Uterus (tissue), 4 donors: ENCODE measurements around the gene EVA1C. TPM values are rescaled to one million over a fixed set of nuclear protein-coding genes. Genes with fewer than 3 reads are reported as not detected.
"Not testable (repeated sequence)": the region's sequence is repeated elsewhere in the genome, so short reads cannot be mapped to it uniquely, and the experiment has no call there.

ENCODE experiments used
- DNase-seq, 2 donors: peaks; one replicate each; pipeline ENCODE4 v3.0.0-alpha.2; 2019 to 2020
- H3K27ac ChIP-seq, 2 donors: fragments of 200-600 bp; sonication (generic); 1 replicate in 1 of 2; 2 replicates in 1 of 2; pipeline ENCODE4 v1.5.1; 2016 to 2018
- H3K27me3 ChIP-seq, 2 donors: fragments of 200-600 bp; sonication (generic); one replicate each; pipeline ENCODE4 v1.5.1; 2018 to 2019; ENCODE audit warnings: control low read depth in 1 of 2
- H3K36me3 ChIP-seq, 2 donors: fragments of 200-600 bp; sonication (generic); one replicate each; pipeline ENCODE4 v1.5.1; 2019; ENCODE audit warnings: control low read depth in 1 of 2
- H3K4me1 ChIP-seq, 2 donors: fragments of 200-600 bp; sonication (generic); one replicate each; pipeline ENCODE4 v1.5.1; 2018 to 2019; ENCODE audit warnings: control low read depth in 1 of 2
- H3K4me3 ChIP-seq, 2 donors: fragments of 200-600 bp; sonication (generic); 1 replicate in 1 of 2; 2 replicates in 1 of 2; pipeline ENCODE4 v1.5.1; 2018 to 2019; ENCODE audit warnings: mild to moderate bottlenecking in 1 of 2
- H3K9me3 ChIP-seq, 2 donors: fragments of 200-600 bp; sonication (generic); one replicate each; pipeline ENCODE4 v1.5.1; 2019; ENCODE audit warnings: control low read depth in 1 of 2
- POLR2A ChIP-seq, 2 donors: fragments of 450-650 bp; IDR thresholded peaks; one replicate each; pipeline ENCODE4 v1.6.1; 2016; ENCODE audit warnings: antibody characterized with exemption in 2 of 2, mild to moderate bottlenecking in 1 of 2, moderate library complexity in 1 of 2
- intact Hi-C: fragments of 100-400 bp; cut with DNase I; formaldehyde crosslinking; loops from one replicate; pipeline ENCODE4 v1.15.1; 2023; ENCODE audit warnings: low total_unique reads
- total RNA-seq, 4 donors: library from RNA; depleted of rRNA in 3 of 4; stranded (reverse); fragments of >200 nt in 3 of 4; gene quantifications; one replicate each; pipeline versions ENCODE4 v1.1.0 to v1.2.4, GENCODE V29; 2014 to 2023
- TF ChIP-seq, protein P1 (sequence below), 4 experiments: fragments of 200-600 bp in 2 of 4; fragments of 450-650 bp in 2 of 4; sonication (generic) in 2 of 4; IDR thresholded peaks; one replicate each; pipeline ENCODE4 v1.5.1; 2016 to 2019; ENCODE audit warnings: antibody characterized with exemption in 4 of 4, mild to moderate bottlenecking in 2 of 4, moderate library complexity in 1 of 4
- donor health status: DM: yes; HTN: yes; CAD: no.

Gene EVA1C
- total RNA-seq, 4 donors from 2014 or later, result 8.3 to 105 (median 48.7) TPM

- no peak for DNase-seq
- no peaks in the 10 kb centered on the region for H3K36me3 ChIP-seq
- no peaks in the 10 kb centered on the region for H3K27me3 ChIP-seq
- intact Hi-C loops, result no loop called here
- H3K9me3 ChIP-seq, result no peaks in the 10 kb centered on the region
- H3K4me1 ChIP-seq, result peaks cover 18 to 29% of the 10 kb centered on the region in 2 donors
- H3K4me3 ChIP-seq, result no peak overlapping the region
- H3K27ac ChIP-seq, result peak overlapping the region; percentile 81 to 99
- TF ChIP-seq POLR2A (IDR thresholded peaks at IDR 0.05), result no peak
- TF ChIP-seq, protein P1, sequence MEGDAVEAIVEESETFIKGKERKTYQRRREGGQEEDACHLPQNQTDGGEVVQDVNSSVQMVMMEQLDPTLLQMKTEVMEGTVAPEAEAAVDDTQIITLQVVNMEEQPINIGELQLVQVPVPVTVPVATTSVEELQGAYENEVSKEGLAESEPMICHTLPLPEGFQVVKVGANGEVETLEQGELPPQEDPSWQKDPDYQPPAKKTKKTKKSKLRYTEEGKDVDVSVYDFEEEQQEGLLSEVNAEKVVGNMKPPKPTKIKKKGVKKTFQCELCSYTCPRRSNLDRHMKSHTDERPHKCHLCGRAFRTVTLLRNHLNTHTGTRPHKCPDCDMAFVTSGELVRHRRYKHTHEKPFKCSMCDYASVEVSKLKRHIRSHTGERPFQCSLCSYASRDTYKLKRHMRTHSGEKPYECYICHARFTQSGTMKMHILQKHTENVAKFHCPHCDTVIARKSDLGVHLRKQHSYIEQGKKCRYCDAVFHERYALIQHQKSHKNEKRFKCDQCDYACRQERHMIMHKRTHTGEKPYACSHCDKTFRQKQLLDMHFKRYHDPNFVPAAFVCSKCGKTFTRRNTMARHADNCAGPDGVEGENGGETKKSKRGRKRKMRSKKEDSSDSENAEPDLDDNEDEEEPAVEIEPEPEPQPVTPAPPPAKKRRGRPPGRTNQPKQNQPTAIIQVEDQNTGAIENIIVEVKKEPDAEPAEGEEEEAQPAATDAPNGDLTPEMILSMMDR (IDR thresholded peaks at IDR 0.05), result no peak
Observed at GRCh38 chr21:32461503-32461902, 49.0 kb downstream of the EVA1C start.

GRCh38 chr21:32462564-32462963 is 50.1 kb downstream of the EVA1C start:
- DNase-seq, H3K4me3 ChIP-seq, H3K36me3 ChIP-seq, H3K9me3 ChIP-seq, H3K27me3 ChIP-seq, intact Hi-C loops: not testable (repeated sequence)
- Histone ChIP-seq H3K27ac (peak overlapping the region; percentile 81 to 99), H3K4me1 (peaks cover 10 to 20% of the 10 kb centered on the region in 2 donors)

GRCh38 chr21:32463367-32463766 is 50.9 kb downstream of the EVA1C start:
- Histone ChIP-seq H3K27me3 (no peaks in the 10 kb centered on the region), H3K4me1 (peaks cover 4 to 12% of the 10 kb centered on the region in 2 donors), H3K36me3 (no peaks in the 10 kb centered on the region), H3K4me3 (no peak overlapping the region), H3K9me3 (no peaks in the 10 kb centered on the region), H3K27ac (peak overlapping the region; percentile 81 to 99)
- no peak for TF ChIP-seq POLR2A (IDR thresholded peaks at IDR 0.05)
- TF ChIP-seq, protein P1 (IDR thresholded peaks at IDR 0.05), result no peak
- intact Hi-C loops, result no loop called here
- DNase-seq, result peak; percentile 47 to 59

DNA sequence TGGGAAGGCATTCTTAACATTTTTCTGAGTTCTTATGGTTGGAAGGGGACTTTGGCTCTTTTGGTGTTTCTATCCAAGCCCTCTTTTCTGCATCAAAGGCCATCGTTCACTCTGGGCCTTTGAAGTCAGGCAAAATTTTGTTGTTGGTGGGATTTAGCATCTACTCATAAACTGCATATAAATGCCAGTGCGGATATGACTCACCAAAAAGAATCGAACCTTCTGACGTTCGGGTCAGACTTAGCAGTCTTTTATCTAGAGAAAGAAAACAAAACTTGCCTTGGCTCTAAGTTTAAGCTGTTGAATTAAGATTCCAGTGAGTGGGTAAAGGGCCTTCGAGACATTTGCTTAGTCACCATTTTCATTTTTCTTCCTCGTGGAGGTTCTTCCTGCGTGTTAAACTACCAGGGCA is 51.4 kb downstream of the EVA1C start:
- Histone ChIP-seq H3K27me3 (no peaks in the 10 kb centered on the region), H3K27ac (peak overlapping the region; percentile 81 to 99), H3K9me3 (no peaks in the 10 kb centered on the region), H3K36me3 (no peaks in the 10 kb centered on the region), H3K4me3 (no peak overlapping the region), H3K4me1 (peaks cover 4 to 11% of the 10 kb centered on the region in 2 donors)
- intact Hi-C loops, result no loop called here
- TF ChIP-seq, protein P1 (IDR thresholded peaks at IDR 0.05), result no peak
- TF ChIP-seq POLR2A (IDR thresholded peaks at IDR 0.05), result no peak
- peak in 1 of 2 donors; percentile 60 for DNase-seq

DNA sequence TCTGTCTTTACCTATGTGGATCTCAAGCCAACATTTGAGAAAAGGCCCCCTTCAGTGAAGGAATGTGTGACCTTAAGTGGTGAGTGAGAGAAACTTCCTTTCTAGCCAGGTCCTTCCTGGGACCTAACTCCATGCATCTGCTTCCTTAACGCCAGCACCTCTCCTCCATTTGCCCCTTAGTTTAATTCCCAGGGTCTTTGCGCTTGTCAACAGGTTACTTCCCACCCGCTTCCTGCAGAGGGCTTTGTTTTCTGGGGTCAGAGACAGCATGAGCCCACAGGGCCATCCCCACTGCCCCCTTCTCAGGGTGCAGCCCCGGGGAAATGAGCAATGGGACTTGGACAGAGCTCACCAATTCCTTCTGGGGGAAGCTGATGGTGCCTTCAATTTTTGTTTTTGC is 54.8 kb downstream of the EVA1C start:
- peaks cover 4 to 11% of the 10 kb centered on the region in 2 donors for H3K4me1 ChIP-seq
- intact Hi-C loops, result no loop called here
- H3K27me3 ChIP-seq, result no peaks in the 10 kb centered on the region
- TF ChIP-seq POLR2A (IDR thresholded peaks at IDR 0.05), result no peak
- peak overlapping the region in 1 of 2 donors; percentile 41 for H3K27ac ChIP-seq
- H3K36me3 ChIP-seq, result no peaks in the 10 kb centered on the region
- no peaks in the 10 kb centered on the region for H3K9me3 ChIP-seq
- H3K4me3 ChIP-seq, result no peak overlapping the region
- no peak for DNase-seq

DNA sequence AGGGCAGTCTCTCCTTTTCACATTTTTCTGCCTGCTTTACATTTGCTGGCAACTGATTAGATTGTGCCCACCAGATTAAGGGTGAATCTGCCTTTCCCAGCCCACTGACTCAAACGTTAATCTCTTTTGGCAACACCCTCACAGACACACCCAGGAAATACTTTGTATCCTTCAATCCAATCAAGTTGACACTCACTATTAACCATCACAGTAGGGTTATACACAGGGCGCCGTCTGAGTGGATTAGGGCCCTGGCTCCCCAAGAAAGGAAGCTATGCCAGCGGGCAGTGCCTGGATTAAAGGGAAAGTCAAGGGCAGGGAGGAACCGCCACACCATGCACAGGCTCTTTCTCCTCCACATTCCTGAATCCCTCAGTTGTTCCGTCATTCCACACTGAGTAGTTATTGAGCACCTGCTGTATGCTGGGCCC is 56.2 kb downstream of the EVA1C start:
- no peak for TF ChIP-seq POLR2A (IDR thresholded peaks at IDR 0.05)
- TF ChIP-seq, protein P1 (IDR thresholded peaks at IDR 0.05), result no peak
- no peak overlapping the region for H3K27ac ChIP-seq
- no peak overlapping the region for H3K4me3 ChIP-seq
- no peaks in the 10 kb centered on the region for H3K27me3 ChIP-seq
- DNase-seq, result no peak
- H3K36me3 ChIP-seq, result no peaks in the 10 kb centered on the region
- H3K9me3 ChIP-seq, result no peaks in the 10 kb centered on the region
- H3K4me1 ChIP-seq, result peaks cover 4 to 5% of the 10 kb centered on the region in 2 donors
- intact Hi-C loops, result no loop called here
